ENCODE results near the gene TAF4. TPM values are rescaled to one million over a fixed set of nuclear protein-coding genes. Genes with fewer than 3 reads are reported as not detected.

TAF4 gene
- total and polyA plus RNA-seq, 2 of the 13 experiments (the other 11 are each of a cell fraction or from before 2014, with no cell fraction given): 5.9 to 12.0 TPM

- 0 out of 2 replicates have a peak, but pooled peaks have one; percentile 21 for TF ChIP-seq ARID4A (CRISPR knock-in tag; IDR thresholded peaks at IDR 0.05; ENCODE audit: borderline replicate concordance)
- TF ChIP-seq PRDM4 (CRISPR knock-in tag; IDR thresholded peaks at IDR 0.05; ENCODE audit: borderline replicate concordance): no peak
- TF ChIP-seq ZMAT3 (CRISPR knock-in tag; conservative IDR thresholded peaks at IDR 0.05): no peak
- no peak for TF ChIP-seq ARID2 (CRISPR knock-in tag; IDR thresholded peaks at IDR 0.05; ENCODE audit: borderline replicate concordance)
- TF ChIP-seq ZNF740 (CRISPR knock-in tag; IDR thresholded peaks at IDR 0.05): no peak
- TF ChIP-seq DMAP1 (CRISPR knock-in tag; IDR thresholded peaks at IDR 0.05): no peak
- TF ChIP-seq BCL6 (CRISPR knock-in tag; IDR thresholded peaks at IDR 0.05): 0 out of 2 replicates have a peak, but pooled peaks have one; percentile 15
- TF ChIP-seq ZNF546 (CRISPR knock-in tag; conservative IDR thresholded peaks at IDR 0.05): no peak
- TF ChIP-seq NR2F1 (CRISPR knock-in tag; IDR thresholded peaks at IDR 0.05): 0 out of 4 replicates have a peak, but pooled peaks of 1 of the 2 experiments have one; percentile 31
- peak; percentile 60; the same call in 1 of the 2 replicates for TF ChIP-seq ZNF691 (CRISPR knock-in tag; IDR thresholded peaks at IDR 0.05; ENCODE audit: borderline replicate concordance, low read depth)
- no peak for TF ChIP-seq ZBTB10 (CRISPR knock-in tag; IDR thresholded peaks at IDR 0.05; ENCODE audit: borderline replicate concordance)
- TF ChIP-seq HDAC2 (CRISPR knock-in tag; IDR thresholded peaks at IDR 0.05): peak; percentile 16; the same call in 1 of the 2 replicates
- no peak for TF ChIP-seq NFE2L2 (IDR thresholded peaks at IDR 0.05; ENCODE audit: low read length)
These were observed 115.7 kb downstream of the TAF4 start (continued) for GRCh38 chr20:61949714-61950640.

Measured in HepG2 (cell line).